Upper lobe of left lung (tissue), 6 donors: Measurements from ENCODE around the gene GPR153. TPM values are rescaled to one million over a fixed set of nuclear protein-coding genes. Genes with fewer than 3 reads are reported as not detected.

ENCODE experiments used
- ATAC-seq, 2 donors: fragments of 200-7000 bp; cut with Tn5 transposase; one replicate each; pipeline ENCODE4 v1.9.1; 2022; ENCODE audit warnings: mild to moderate bottlenecking in 2 of 2, moderate library complexity in 2 of 2; ENCODE audit not compliant: low FRiP score in 2 of 2
- DNase-seq, 2 donors: peaks; one replicate each; pipeline ENCODE4 v3.0.0-alpha.2; 2019 to 2020
- H3K27ac ChIP-seq, 4 donors: fragments of 200-600 bp; sonication (generic); one replicate each; pipeline ENCODE4 v1.5.1; 2016 to 2019
- H3K27me3 ChIP-seq, 4 donors: fragments of 200-600 bp; sonication (generic); one replicate each; pipeline ENCODE4 v1.5.1; 2017 to 2019
- H3K36me3 ChIP-seq, 4 donors: fragments of 200-600 bp; sonication (generic); one replicate each; pipeline ENCODE4 v1.5.1; 2016 to 2019
- H3K4me1 ChIP-seq, 4 donors: fragments of 200-600 bp; sonication (generic); one replicate each; pipeline ENCODE4 v1.5.1; 2018 to 2019
- H3K4me3 ChIP-seq, 4 donors: fragments of 200-600 bp; sonication (generic); one replicate each; pipeline ENCODE4 v1.5.1; 2017 to 2019; ENCODE audit warnings: mild to moderate bottlenecking in 2 of 4, moderate library complexity in 1 of 4
- H3K9me3 ChIP-seq, 4 donors: fragments of 200-600 bp; sonication (generic); one replicate each; pipeline ENCODE4 v1.5.1; 2018 to 2019
- EP300 ChIP-seq, 4 donors: sonication (generic); formaldehyde crosslinking; IDR thresholded peaks; one replicate each; pipeline ENCODE4 v1.5.1; 2017; ENCODE audit warnings: antibody characterized with exemption in 4 of 4, control low read depth in 2 of 4
- POLR2A ChIP-seq, 4 donors: fragments of 450-650 bp; IDR thresholded peaks; one replicate each; pipeline ENCODE4 v1.5.1; 2016 to 2017; ENCODE audit warnings: antibody characterized with exemption in 4 of 4, mild to moderate bottlenecking in 2 of 4
- POLR2AphosphoS5 ChIP-seq, 2 donors: sonication (generic); formaldehyde crosslinking; IDR thresholded peaks; one replicate each; pipeline ENCODE4 v1.5.1; 2017; ENCODE audit warnings: antibody characterized with exemption in 2 of 2
- WGBS, 2 donors: methylation state at CpG; one replicate each; pipeline ENCODE4 v1.1.5; 2017 to 2018; 5-methylcytosine and 5-hydroxymethylcytosine counted together
- total RNA-seq, 6 donors: library from RNA; depleted of rRNA in 4 of 6; stranded (reverse); fragments of >200 nt in 4 of 6; gene quantifications; one replicate each; pipeline versions ENCODE4 v1.1.0 to v1.2.1, GENCODE V29; 2016 to 2021
- TF ChIP-seq, protein P1 (sequence below), 6 experiments: fragments of 450-650 bp in 4 of 6; fragments of 200-600 bp in 2 of 6; sonication (generic) in 2 of 6; IDR thresholded peaks; one replicate each; pipeline ENCODE4 v1.5.1; 2016 to 2019; ENCODE audit warnings: antibody characterized with exemption in 6 of 6
- donor health status: DM: no; HTN: no; CAD: no; lungs with moderate emphysema.
- donor health status: DM: no; HTN: yes; CAD: no; lungs with severe emphysema.

Gene GPR153
- total RNA-seq, 6 donors from 2014 or later = 2.4 to 25.7 (median 12.5) TPM

DNA sequence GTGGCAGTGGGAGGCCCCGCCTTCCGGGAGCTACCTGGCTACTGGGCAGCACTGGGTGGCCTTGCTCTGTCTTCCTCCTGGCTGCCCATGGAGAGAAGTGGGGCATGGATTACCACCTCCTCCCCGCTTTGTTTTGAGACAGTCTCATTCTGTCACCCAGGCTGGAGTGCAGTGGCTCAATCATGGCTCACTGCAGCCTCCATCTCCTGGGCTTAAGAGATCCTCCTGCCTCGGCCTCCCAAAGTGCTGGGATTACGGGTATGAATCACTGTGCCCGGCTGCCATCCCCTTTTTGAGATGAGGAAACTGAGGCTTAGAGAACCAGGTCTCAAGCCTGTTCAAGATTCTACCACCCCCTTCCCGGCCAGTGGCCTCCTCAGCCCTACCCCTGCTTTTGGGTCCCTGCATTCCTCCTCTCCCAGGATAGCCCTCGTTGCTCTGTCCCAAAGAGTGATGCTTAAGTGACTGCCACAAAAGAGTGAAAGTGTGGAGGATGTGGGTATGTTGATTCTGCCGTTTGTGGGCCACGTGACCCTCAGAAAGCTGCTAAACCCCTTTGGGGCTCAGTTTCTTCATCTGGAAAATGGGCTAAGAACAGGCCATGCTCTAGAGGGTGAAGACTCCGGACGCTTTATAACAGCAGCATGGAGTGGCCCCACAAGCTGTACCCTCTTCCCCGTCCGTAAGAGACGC is 9.1 kb downstream of the GPR153 start:
- TF ChIP-seq POLR2A (IDR thresholded peaks at IDR 0.05) = no peak
- no peak for TF ChIP-seq EP300 (IDR thresholded peaks at IDR 0.05)
- TF ChIP-seq POLR2AphosphoS5 (IDR thresholded peaks at IDR 0.05) = no peak
- TF ChIP-seq, protein P1, sequence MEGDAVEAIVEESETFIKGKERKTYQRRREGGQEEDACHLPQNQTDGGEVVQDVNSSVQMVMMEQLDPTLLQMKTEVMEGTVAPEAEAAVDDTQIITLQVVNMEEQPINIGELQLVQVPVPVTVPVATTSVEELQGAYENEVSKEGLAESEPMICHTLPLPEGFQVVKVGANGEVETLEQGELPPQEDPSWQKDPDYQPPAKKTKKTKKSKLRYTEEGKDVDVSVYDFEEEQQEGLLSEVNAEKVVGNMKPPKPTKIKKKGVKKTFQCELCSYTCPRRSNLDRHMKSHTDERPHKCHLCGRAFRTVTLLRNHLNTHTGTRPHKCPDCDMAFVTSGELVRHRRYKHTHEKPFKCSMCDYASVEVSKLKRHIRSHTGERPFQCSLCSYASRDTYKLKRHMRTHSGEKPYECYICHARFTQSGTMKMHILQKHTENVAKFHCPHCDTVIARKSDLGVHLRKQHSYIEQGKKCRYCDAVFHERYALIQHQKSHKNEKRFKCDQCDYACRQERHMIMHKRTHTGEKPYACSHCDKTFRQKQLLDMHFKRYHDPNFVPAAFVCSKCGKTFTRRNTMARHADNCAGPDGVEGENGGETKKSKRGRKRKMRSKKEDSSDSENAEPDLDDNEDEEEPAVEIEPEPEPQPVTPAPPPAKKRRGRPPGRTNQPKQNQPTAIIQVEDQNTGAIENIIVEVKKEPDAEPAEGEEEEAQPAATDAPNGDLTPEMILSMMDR (IDR thresholded peaks at IDR 0.05) = no peak
- H3K4me3 ChIP-seq = no peak overlapping the region
- H3K9me3 ChIP-seq = no peaks in the 10 kb centered on the region
- peaks cover 0 to 16% (median 10%) of the 10 kb centered on the region in 4 donors for H3K4me1 ChIP-seq
- peaks cover 0 to 19% (median 7%) of the 10 kb centered on the region in 4 donors for H3K27me3 ChIP-seq
- ATAC-seq = no peak
- H3K36me3 ChIP-seq = peaks cover 0 to 6% (median 0%) of the 10 kb centered on the region in 4 donors
- H3K27ac ChIP-seq = no peak overlapping the region
- DNase-seq = no peak
- 72 to 92% methylated on average over 4 to 15 of the region's 15 CpGs for WGBS, 2 donors

DNA sequence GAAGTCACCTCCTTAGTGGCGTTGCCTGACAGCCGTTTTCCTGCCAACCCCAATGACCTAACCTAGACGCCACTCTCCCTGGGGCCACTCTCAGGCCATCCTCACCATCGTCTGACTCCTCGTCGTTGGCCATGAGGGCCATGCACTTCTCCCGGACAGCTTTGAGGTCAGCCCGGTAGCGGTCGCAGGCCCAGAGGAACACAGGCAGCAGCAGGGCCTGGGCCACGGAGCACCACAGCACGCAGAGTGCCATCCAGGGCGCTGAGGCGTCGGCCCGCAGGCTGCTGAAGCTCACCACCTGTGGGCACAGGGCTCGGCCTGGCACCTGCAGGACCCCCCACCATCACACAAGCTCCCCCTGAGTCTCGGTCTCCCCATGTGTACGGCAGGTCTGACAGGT is 9.7 kb downstream of the GPR153 start:
- no peak overlapping the region for H3K4me3 ChIP-seq
- peak in 1 of 2 donors; percentile 73 for DNase-seq
- H3K9me3 ChIP-seq = no peaks in the 10 kb centered on the region
- ATAC-seq = no peak
- TF ChIP-seq POLR2A (IDR thresholded peaks at IDR 0.05) = no peak
- TF ChIP-seq POLR2AphosphoS5 (IDR thresholded peaks at IDR 0.05) = no peak
- TF ChIP-seq, protein P1 (IDR thresholded peaks at IDR 0.05) = no peak
- TF ChIP-seq EP300 (IDR thresholded peaks at IDR 0.05) = no peak
- H3K36me3 ChIP-seq = peaks cover 0 to 6% (median 0%) of the 10 kb centered on the region in 4 donors
- no peak overlapping the region for H3K27ac ChIP-seq
- WGBS, 2 donors = 59 to 83% methylated on average over 9 to 15 of the region's 19 CpGs
- H3K4me1 ChIP-seq = peaks cover 1 to 22% (median 16%) of the 10 kb centered on the region in 4 donors
- H3K27me3 ChIP-seq = peaks cover 0 to 24% (median 9%) of the 10 kb centered on the region in 4 donors

DNA sequence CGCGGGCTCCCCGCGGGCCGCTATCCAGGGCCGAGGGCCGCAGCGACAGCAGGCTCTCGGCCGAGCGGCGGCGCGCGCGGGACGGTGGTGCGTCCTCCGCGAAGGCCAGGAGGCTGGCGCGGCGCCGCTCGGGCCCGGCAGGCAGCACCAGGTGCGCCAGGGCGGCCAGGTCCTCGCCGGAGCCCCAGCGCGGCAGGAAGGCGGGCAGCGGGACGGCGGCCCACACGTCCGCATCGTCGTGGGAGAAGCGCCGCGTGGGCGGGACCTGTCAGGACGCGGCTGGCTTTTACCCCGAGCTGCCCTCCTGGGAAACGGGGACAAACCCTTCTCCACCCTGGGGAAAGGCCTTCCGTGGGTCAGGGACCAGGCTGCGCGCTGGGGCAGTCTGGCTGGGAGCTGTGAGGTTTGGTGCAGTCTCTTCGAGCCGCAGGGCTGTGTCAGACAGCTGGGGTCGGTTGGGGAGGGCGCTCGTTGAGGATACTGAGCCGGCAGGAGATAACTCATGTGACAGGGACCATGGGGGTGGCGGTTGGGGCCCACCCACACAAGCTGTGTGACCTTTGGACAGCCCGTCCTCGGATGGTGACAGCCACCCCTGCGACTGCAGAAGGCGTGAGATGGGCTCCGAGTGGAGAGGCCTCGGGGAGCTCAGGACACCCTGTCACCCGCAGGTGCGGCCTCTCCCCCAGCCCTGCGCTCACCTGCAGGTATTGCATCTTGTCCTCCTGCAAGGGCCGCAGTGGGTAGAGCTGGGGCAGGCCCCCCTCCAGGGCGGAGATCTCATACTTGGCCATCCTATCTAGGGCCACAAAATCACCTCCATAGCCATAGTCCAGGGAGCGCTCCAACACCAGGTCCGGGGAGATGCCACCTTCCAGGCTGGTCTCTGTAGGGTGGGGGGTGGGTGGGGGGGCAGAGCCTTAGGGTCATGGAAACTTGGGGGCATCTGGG is 10.9 kb downstream of the GPR153 start:
- Histone ChIP-seq H3K4me3 (no peak overlapping the region), H3K27me3 (peaks cover 0 to 37% (median 16%) of the 10 kb centered on the region in 4 donors), H3K9me3 (no peaks in the 10 kb centered on the region), H3K4me1 (peaks cover 10 to 34% (median 27%) of the 10 kb centered on the region in 4 donors), H3K36me3 (peaks cover 0 to 6% (median 0%) of the 10 kb centered on the region in 4 donors), H3K27ac (no peak overlapping the region)
- ATAC-seq (no peak), DNase-seq (peak in 1 of 2 donors; percentile 84)
- WGBS, 2 donors = 24 to 70% methylated on average over 2 to 9 of the region's 71 CpGs
- TF ChIP-seq POLR2AphosphoS5 (IDR thresholded peaks at IDR 0.05) (no peak), POLR2A (IDR thresholded peaks at IDR 0.05) (no peak), EP300 (IDR thresholded peaks at IDR 0.05) (no peak)
- TF ChIP-seq, protein P1 (IDR thresholded peaks at IDR 0.05) = no peak

DNA sequence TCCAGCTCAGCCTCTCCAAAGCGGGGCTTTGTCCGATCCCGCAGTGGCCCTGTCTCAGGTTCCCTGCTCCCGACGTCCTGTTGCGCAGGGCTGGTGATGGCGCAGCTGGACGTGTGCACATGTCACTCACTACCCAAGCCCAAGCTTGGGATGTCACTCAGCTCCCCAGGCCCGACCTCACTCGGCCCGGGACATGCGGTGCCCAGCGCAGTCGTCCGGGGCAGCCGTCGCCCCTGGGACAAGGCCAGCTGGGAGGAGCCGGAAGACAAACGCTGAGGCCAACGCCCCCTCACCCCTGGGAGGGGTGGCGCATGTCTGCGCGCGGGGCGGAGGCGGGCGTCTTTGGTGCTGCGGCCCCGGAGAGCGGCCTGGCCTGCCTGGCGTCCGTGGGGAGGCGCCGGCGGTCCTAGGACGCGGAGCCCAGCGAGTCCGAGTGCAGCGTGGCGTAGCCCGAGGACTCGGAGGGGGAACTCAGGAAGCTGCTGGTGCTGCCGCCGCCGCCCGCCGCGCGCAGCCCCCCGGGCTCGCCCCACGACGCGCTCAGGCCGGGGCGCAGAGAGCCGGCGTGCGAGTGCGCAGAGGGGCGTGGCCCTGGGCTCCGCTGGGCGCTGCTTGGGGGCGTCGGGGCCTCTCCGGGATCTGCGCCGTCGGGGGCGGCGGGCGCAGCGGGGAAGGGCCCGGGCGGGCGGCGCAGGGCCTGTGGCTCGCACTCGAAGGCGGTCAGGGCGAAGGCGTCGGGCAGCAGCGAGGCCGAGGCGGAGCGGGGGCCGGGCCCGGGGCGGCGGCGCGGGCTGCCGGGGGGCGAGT is 11.8 kb downstream of the GPR153 start:
- Histone ChIP-seq H3K27me3 (peaks cover 0 to 44% (median 23%) of the 10 kb centered on the region in 4 donors), H3K4me1 (peaks cover 10 to 39% (median 27%) of the 10 kb centered on the region in 4 donors)
- 44 to 100% methylated on average over 1 to 9 of the region's 96 CpGs for WGBS, 2 donors

More for the DNA sequence above, 11.8 kb downstream of the GPR153 start:
- ATAC-seq = no peak
- Histone ChIP-seq H3K36me3 (peaks cover 0 to 6% (median 0%) of the 10 kb centered on the region in 4 donors), H3K9me3 (no peaks in the 10 kb centered on the region), H3K4me3 (peak overlapping the region in 3 of 4 donors; percentile 11 to 30 (median 13)), H3K27ac (no peak overlapping the region)
- TF ChIP-seq, protein P1 (IDR thresholded peaks at IDR 0.05) = no peak
- TF ChIP-seq POLR2A (IDR thresholded peaks at IDR 0.05) (no peak), POLR2AphosphoS5 (IDR thresholded peaks at IDR 0.05) (no peak), EP300 (IDR thresholded peaks at IDR 0.05) (no peak)
- peak in 1 of 2 donors; percentile 87 for DNase-seq
